ENCODE measurements around the gene LLGL2. TPM values are rescaled to one million over a fixed set of nuclear protein-coding genes. Genes with fewer than 3 reads are reported as not detected.

Gene LLGL2
- total and polyA plus RNA-seq, 2 donors (not counting 1 experiment from before 2014, with no cell fraction given), result 0.03 to 0.33 TPM

DNA sequence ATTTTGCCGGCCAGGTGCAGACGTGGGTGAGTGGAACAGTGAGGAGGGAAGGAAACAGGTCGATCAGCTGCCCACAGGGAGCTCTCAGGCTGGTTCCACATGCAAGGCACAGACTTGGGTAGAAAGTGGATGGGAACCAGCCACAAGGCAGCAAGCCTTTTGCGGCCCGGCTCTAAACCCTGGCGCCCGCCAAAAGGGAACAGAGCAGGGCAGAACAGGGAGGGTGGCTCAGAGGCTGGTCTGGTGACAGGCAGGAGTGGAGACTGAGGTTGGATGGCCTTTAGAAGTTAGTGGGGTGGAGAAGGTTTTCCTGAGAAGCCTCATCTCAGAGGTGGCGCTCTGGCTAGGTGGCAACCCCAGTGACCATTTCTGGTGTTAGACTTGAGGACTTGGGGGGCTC, 10.4 kb downstream of the LLGL2 start:
- Histone ChIP-seq H3K36me3 (ENCODE audit: control insufficient read depth, insufficient read depth, low read length) (no peaks in the 10 kb centered on the region), H3K4me3 (replicated peaks in 1 of 4; ENCODE audit: control extremely low read depth in 1 of 4, insufficient read depth in 1 of 4, low read depth in 3 of 4, low read length in 4 of 4) (no peak overlapping the region), H3K79me2 (ENCODE audit: control insufficient read depth, insufficient read depth, low read length) (no peaks in the 10 kb centered on the region), H3K4me2 (ENCODE audit: extremely low read depth, insufficient read depth, low read length) (no peak overlapping the region), H3K27me3 (ENCODE audit: control insufficient read depth, insufficient read depth, low read length) (peaks cover 2% of the 10 kb centered on the region), H3K9me3 (ENCODE audit: control insufficient read depth, insufficient read depth, low read depth, low read length) (no peaks in the 10 kb centered on the region), H4K20me1 (ENCODE audit: control insufficient read depth, extremely low read depth, insufficient read depth, low read length) (no peaks in the 10 kb centered on the region), H3K27ac (ENCODE audit: insufficient read depth, low read length) (no peak overlapping the region), H3K9ac (ENCODE audit: insufficient read depth, low read length) (no peak overlapping the region), H2AFZ (ENCODE audit: low read length) (no peak overlapping the region), H3K4me1 (ENCODE audit: control insufficient read depth, extremely low read depth, insufficient read depth, low read length) (no peaks in the 10 kb centered on the region)
- DNase-seq (ENCODE audit: low read depth in 2 of 2), result no peak
- TF ChIP-seq, protein P1, sequence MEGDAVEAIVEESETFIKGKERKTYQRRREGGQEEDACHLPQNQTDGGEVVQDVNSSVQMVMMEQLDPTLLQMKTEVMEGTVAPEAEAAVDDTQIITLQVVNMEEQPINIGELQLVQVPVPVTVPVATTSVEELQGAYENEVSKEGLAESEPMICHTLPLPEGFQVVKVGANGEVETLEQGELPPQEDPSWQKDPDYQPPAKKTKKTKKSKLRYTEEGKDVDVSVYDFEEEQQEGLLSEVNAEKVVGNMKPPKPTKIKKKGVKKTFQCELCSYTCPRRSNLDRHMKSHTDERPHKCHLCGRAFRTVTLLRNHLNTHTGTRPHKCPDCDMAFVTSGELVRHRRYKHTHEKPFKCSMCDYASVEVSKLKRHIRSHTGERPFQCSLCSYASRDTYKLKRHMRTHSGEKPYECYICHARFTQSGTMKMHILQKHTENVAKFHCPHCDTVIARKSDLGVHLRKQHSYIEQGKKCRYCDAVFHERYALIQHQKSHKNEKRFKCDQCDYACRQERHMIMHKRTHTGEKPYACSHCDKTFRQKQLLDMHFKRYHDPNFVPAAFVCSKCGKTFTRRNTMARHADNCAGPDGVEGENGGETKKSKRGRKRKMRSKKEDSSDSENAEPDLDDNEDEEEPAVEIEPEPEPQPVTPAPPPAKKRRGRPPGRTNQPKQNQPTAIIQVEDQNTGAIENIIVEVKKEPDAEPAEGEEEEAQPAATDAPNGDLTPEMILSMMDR (conservative IDR thresholded peaks at IDR 0.05 in 1 of 2, IDR thresholded peaks at IDR 0.05 in 1 of 2; ENCODE audit: low read depth in 1 of 2, low read length in 2 of 2), result no peak
- no peak for TF ChIP-seq EZH2 (IDR thresholded peaks at IDR 0.05; ENCODE audit: low read length, missing control alignments)

DNA sequence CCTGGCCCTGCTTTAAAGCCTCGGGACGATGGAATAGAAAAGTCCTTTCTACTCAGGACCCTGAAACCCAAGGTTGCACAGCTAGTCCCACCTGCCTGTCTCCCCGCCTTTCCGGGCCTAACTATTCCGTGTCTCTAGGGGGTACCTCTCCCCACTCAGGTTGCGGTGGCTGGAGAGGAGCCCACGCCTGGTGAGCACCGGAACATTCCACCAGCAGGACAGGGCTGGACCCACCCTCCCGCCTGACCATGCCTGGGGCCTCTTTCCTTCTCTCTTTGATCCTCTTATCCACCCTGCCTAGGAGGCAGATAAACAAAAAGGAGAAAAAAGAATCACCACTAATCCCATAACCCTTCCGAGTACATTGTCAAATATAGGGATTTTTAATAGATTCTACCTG, 10.9 kb downstream of the LLGL2 start:
- H3K4me3 ChIP-seq (replicated peaks in 1 of 4; ENCODE audit: control extremely low read depth in 1 of 4, insufficient read depth in 1 of 4, low read depth in 3 of 4, low read length in 4 of 4), result no peak overlapping the region
- no peaks in the 10 kb centered on the region for H3K36me3 ChIP-seq (ENCODE audit: control insufficient read depth, insufficient read depth, low read length)
- TF ChIP-seq, protein P1 (conservative IDR thresholded peaks at IDR 0.05 in 1 of 2, IDR thresholded peaks at IDR 0.05 in 1 of 2; ENCODE audit: low read depth in 1 of 2, low read length in 2 of 2), result no peak
- no peak for TF ChIP-seq EZH2 (IDR thresholded peaks at IDR 0.05; ENCODE audit: low read length, missing control alignments)
- H3K27ac ChIP-seq (ENCODE audit: insufficient read depth, low read length), result no peak overlapping the region
- H3K4me2 ChIP-seq (ENCODE audit: extremely low read depth, insufficient read depth, low read length), result no peak overlapping the region
- H3K27me3 ChIP-seq (ENCODE audit: control insufficient read depth, insufficient read depth, low read length), result peaks cover 2% of the 10 kb centered on the region
- H2AFZ ChIP-seq (ENCODE audit: low read length), result no peak overlapping the region
- no peak overlapping the region for H3K9ac ChIP-seq (ENCODE audit: insufficient read depth, low read length)
- no peaks in the 10 kb centered on the region for H3K4me1 ChIP-seq (ENCODE audit: control insufficient read depth, extremely low read depth, insufficient read depth, low read length)
- DNase-seq (ENCODE audit: low read depth in 2 of 2), result no peak
- H4K20me1 ChIP-seq (ENCODE audit: control insufficient read depth, extremely low read depth, insufficient read depth, low read length), result no peaks in the 10 kb centered on the region
- H3K79me2 ChIP-seq (ENCODE audit: control insufficient read depth, insufficient read depth, low read length), result no peaks in the 10 kb centered on the region
- H3K9me3 ChIP-seq (ENCODE audit: control insufficient read depth, insufficient read depth, low read depth, low read length), result no peaks in the 10 kb centered on the region

DNA sequence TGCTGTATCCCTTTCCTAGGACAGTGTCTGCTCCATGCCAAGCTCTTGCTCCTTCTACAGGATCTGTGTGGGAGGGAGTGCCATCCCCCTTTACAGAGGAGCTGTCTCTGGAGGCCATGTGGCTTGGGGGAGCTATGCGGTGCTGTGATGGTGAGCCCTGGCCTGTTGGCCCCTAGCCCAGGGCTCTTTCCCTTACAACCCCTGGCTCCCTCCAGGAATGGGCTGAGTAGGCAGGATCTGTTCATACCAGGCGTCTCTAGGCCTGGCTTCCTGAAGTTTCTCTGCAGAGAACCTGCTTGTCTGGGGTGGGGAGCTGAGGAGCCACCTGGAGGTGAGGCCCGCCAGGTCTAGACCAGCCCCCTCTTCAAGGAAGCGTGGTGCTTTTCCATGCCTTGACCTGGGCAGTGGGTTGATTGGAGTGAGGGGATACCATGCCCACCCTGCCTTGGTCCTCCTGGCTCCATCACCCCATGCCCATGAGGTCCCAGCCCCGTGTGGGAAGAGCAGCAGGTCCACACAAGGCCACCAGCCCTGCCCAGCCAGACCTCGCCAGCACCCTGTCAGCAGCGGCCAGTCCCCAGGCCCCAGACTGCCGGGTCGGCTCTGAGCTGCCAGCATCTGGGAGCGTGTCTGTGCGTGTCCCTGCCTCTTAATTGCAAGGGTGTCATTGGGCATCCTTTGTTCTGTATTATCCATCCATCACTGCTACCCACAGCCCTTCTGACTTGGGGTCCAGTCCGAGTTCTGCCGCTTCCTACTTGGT, 14.7 kb downstream of the LLGL2 start:
- H3K79me2 ChIP-seq (ENCODE audit: control insufficient read depth, insufficient read depth, low read length), result no peaks in the 10 kb centered on the region
- H3K27me3 ChIP-seq (ENCODE audit: control insufficient read depth, insufficient read depth, low read length), result peaks cover 6% of the 10 kb centered on the region
- H3K9me3 ChIP-seq (ENCODE audit: control insufficient read depth, insufficient read depth, low read depth, low read length), result no peaks in the 10 kb centered on the region
- no peaks in the 10 kb centered on the region for H4K20me1 ChIP-seq (ENCODE audit: control insufficient read depth, extremely low read depth, insufficient read depth, low read length)
- no peak for TF ChIP-seq EZH2 (IDR thresholded peaks at IDR 0.05; ENCODE audit: low read length, missing control alignments)
- TF ChIP-seq, protein P1 (conservative IDR thresholded peaks at IDR 0.05 in 1 of 2, IDR thresholded peaks at IDR 0.05 in 1 of 2; ENCODE audit: low read depth in 1 of 2, low read length in 2 of 2), result no peak
- H3K4me1 ChIP-seq (ENCODE audit: control insufficient read depth, extremely low read depth, insufficient read depth, low read length), result no peaks in the 10 kb centered on the region
- no peak overlapping the region for H2AFZ ChIP-seq (ENCODE audit: low read length)
- no peaks in the 10 kb centered on the region for H3K36me3 ChIP-seq (ENCODE audit: control insufficient read depth, insufficient read depth, low read length)
- no peak overlapping the region for H3K4me3 ChIP-seq (replicated peaks in 1 of 4; ENCODE audit: control extremely low read depth in 1 of 4, insufficient read depth in 1 of 4, low read depth in 3 of 4, low read length in 4 of 4)
- no peak overlapping the region for H3K9ac ChIP-seq (ENCODE audit: insufficient read depth, low read length)
- DNase-seq (ENCODE audit: low read depth in 2 of 2), result no peak
- no peak overlapping the region for H3K27ac ChIP-seq (ENCODE audit: insufficient read depth, low read length)
- H3K4me2 ChIP-seq (ENCODE audit: extremely low read depth, insufficient read depth, low read length), result no peak overlapping the region
